Ishikawa (cell line): Measurements from ENCODE around the gene ERBIN.

ENCODE experiments used
- CEBPB ChIP-seq: IDR thresholded peaks from 2 replicates; pipeline ENCODE4 v1.6.1; 2012
- CREB1 ChIP-seq: IDR thresholded peaks from 2 replicates; pipeline ENCODE4 v1.6.1; 2012; ENCODE audit warnings: low read depth
- EGR1 ChIP-seq: IDR thresholded peaks from 2 replicates; pipeline ENCODE4 v1.6.1; 2012
- EP300 ChIP-seq: IDR thresholded peaks from 2 replicates; pipeline ENCODE4 v1.6.1; 2012; ENCODE audit warnings: borderline replicate concordance
- FOXM1 ChIP-seq: IDR thresholded peaks from 2 replicates; pipeline ENCODE4 v1.6.1; 2012; ENCODE audit warnings: low read depth, borderline replicate concordance
- NFIC ChIP-seq: IDR thresholded peaks from 2 replicates; pipeline ENCODE4 v1.6.1; 2012
- RAD21 ChIP-seq: IDR thresholded peaks from 2 replicates; pipeline ENCODE4 v1.6.1; 2012; ENCODE audit warnings: low read depth
- TAF1 ChIP-seq: IDR thresholded peaks from 2 replicates; pipeline ENCODE4 v1.6.1; 2012; ENCODE audit warnings: low read depth, mild to moderate bottlenecking
- TCF12 ChIP-seq: IDR thresholded peaks from 2 replicates; pipeline ENCODE4 v1.6.1; 2012; ENCODE audit warnings: low read depth
- TEAD4 ChIP-seq: IDR thresholded peaks from 2 replicates; pipeline ENCODE4 v1.6.1; 2012
- YY1 ChIP-seq: IDR thresholded peaks from 2 replicates; pipeline ENCODE4 v1.6.1; 2012; ENCODE audit warnings: low read depth
- ZBTB7A ChIP-seq: IDR thresholded peaks from 2 replicates; pipeline ENCODE4 v1.6.1; 2012; ENCODE audit warnings: low read depth
- TF ChIP-seq, protein P1 (sequence below): IDR thresholded peaks from 2 replicates; pipeline ENCODE4 v1.6.1; 2012; ENCODE audit warnings: low read depth, mild to moderate bottlenecking
- TF ChIP-seq, protein P2 (sequence below): IDR thresholded peaks from 2 replicates; pipeline ENCODE4 v1.6.1; 2012
- TF ChIP-seq, protein P3 (sequence below): IDR thresholded peaks from 2 replicates; pipeline ENCODE4 v1.6.1; 2012

ERBIN gene

DNA sequence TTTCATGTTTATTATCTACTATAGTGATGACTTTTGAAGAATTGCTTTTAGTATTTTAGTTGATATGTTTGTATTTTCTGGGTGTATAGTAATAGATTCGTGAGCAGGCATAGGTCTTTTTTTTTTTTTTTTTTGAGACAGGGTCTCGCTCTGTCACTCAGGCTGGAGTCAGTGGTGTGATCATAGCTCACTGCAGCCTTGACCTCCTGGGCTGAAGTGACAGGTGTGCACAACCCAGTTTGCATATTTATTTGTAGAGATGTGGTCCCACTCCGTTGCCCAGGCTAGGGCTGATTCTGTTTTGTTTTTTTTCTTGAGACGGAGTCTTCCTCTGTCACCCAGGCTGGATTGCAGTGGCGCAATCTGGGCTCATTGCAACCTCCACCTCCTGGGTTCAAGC is 11.9 kb downstream of the ERBIN start:
- TF ChIP-seq TCF12, result no peak
- TF ChIP-seq TEAD4, result no peak
- TF ChIP-seq FOXM1, result no peak
- TF ChIP-seq, protein P1, sequence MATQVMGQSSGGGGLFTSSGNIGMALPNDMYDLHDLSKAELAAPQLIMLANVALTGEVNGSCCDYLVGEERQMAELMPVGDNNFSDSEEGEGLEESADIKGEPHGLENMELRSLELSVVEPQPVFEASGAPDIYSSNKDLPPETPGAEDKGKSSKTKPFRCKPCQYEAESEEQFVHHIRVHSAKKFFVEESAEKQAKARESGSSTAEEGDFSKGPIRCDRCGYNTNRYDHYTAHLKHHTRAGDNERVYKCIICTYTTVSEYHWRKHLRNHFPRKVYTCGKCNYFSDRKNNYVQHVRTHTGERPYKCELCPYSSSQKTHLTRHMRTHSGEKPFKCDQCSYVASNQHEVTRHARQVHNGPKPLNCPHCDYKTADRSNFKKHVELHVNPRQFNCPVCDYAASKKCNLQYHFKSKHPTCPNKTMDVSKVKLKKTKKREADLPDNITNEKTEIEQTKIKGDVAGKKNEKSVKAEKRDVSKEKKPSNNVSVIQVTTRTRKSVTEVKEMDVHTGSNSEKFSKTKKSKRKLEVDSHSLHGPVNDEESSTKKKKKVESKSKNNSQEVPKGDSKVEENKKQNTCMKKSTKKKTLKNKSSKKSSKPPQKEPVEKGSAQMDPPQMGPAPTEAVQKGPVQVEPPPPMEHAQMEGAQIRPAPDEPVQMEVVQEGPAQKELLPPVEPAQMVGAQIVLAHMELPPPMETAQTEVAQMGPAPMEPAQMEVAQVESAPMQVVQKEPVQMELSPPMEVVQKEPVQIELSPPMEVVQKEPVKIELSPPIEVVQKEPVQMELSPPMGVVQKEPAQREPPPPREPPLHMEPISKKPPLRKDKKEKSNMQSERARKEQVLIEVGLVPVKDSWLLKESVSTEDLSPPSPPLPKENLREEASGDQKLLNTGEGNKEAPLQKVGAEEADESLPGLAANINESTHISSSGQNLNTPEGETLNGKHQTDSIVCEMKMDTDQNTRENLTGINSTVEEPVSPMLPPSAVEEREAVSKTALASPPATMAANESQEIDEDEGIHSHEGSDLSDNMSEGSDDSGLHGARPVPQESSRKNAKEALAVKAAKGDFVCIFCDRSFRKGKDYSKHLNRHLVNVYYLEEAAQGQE, result no peak
- TF ChIP-seq ZBTB7A, result no peak
- TF ChIP-seq YY1, result no peak
- no peak for TF ChIP-seq CREB1
- TF ChIP-seq, protein P2, sequence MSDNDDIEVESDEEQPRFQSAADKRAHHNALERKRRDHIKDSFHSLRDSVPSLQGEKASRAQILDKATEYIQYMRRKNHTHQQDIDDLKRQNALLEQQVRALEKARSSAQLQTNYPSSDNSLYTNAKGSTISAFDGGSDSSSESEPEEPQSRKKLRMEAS, result no peak

DNA sequence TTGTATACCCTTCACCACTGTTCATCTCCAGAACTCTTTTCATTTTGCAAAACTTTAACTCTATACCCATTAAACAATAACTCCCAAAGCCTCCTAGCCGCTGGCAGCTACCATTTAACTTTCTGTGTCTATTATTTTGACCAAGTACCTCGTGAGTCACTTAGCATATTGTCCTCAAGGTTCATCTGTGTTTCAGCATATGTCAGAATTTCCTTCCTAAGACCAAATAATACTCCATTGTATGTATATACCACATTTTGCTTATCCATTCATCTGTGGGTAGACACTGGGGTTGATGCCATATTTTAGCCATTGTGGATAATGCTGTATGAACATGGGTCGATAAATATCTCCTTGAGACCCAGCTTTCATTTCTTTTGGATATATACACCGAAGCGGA is 17.4 kb downstream of the ERBIN start:
- no peak for TF ChIP-seq ZBTB7A
- TF ChIP-seq, protein P2, result no peak
- no peak for TF ChIP-seq CEBPB
- TF ChIP-seq, protein P3, sequence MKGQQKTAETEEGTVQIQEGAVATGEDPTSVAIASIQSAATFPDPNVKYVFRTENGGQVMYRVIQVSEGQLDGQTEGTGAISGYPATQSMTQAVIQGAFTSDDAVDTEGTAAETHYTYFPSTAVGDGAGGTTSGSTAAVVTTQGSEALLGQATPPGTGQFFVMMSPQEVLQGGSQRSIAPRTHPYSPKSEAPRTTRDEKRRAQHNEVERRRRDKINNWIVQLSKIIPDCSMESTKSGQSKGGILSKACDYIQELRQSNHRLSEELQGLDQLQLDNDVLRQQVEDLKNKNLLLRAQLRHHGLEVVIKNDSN, result no peak
- no peak for TF ChIP-seq NFIC
- TF ChIP-seq, protein P1, result no peak
- TF ChIP-seq TEAD4, result no peak
- TF ChIP-seq EP300, result no peak
- no peak for TF ChIP-seq RAD21
- TF ChIP-seq FOXM1, result no peak
- TF ChIP-seq CREB1, result no peak
- no peak for TF ChIP-seq TAF1
- TF ChIP-seq EGR1, result no peak
- TF ChIP-seq YY1, result no peak
- no peak for TF ChIP-seq TCF12

DNA sequence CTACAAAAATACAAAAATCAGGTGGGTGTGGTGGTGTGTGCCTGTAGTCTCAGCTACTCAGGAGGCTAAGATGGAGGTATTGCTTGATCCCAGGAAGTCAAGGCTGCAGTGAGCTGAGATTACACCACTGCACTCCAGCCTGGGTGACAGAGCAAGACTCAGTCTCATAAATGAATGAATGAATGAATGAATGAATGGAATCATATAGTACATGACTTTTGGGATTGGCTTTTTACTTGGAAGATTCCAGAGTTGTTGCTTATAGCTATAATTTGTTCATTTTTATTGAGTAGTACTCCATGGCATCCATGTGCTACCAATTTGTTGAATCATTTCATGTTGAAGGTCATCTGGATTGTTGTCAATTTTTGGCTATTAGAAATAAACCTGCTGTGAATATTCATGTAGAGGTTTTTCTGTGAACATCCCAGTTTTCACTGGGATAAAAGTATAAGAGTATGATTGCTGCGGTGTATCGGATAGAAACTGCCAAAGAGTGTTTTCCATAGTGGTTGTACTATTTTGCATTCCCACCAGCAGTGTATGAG is 19.9 kb downstream of the ERBIN start:
- TF ChIP-seq CREB1 (no peak), YY1 (no peak), EP300 (no peak), EGR1 (no peak), TCF12 (no peak), TAF1 (no peak), TEAD4 (no peak), NFIC (no peak), ZBTB7A (no peak), CEBPB (no peak), RAD21 (no peak), FOXM1 (no peak)
- TF ChIP-seq, protein P3, result no peak
- TF ChIP-seq, protein P2, result no peak
- TF ChIP-seq, protein P1, result no peak

DNA sequence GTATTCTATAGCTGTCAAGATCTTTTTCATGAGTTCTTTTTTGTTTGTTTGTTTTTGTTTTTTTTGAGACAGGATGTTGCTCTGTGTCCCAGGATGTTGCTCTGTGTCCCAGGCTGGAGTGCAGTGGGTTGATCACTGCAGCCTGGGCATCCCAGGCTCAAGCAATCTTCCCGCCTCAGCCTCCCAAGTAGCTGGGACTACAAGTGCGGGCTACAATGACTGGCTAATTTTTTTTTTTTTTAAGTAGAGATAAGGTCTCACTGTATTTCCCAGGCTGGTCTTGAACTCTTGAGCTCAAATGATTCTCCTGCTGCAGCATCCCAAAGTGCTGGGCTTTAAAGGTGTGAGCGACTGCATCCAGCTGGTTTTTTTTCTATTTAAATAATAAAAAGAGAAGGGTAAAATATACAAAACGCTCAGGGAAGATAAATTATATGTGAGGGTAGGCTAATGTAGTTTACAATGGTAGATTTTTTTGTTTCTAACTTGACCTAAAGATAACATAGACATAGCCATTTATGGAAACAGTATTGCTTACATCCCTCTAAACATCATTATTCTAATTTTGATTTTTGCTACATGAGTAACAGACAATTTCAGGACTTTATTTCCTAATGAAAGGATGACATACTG is 21.9 kb downstream of the ERBIN start:
- TF ChIP-seq EGR1 (no peak), NFIC (no peak), ZBTB7A (no peak), CREB1 (no peak), YY1 (no peak), TEAD4 (no peak), CEBPB (no peak), EP300 (no peak)
- TF ChIP-seq, protein P3, result no peak
- TF ChIP-seq, protein P2, result no peak
